HT1080 (cell line): Measurements from ENCODE around the gene HS3ST2. TPM values are rescaled to one million over a fixed set of nuclear protein-coding genes. Genes with fewer than 3 reads are reported as not detected.
"Not testable (repeated sequence)": the region's sequence is repeated elsewhere in the genome, so short reads cannot be mapped to it uniquely, and the experiment has no call there.

ENCODE experiments used
- DNase-seq: peaks from one replicate; pipeline ENCODE4 v3.0.0-alpha.2; 2015; ENCODE audit warnings: low read depth
- total RNA-seq: library from RNA; depleted of rRNA; stranded (reverse); fragments of >200 nt; shearing (Covaris generic); gene quantifications from 2 replicates; pipeline ENCODE4 v1.2.3, GENCODE V29; 2014

The HS3ST2 gene
- total RNA-seq, 1 experiment from 2014 or later = not detected

- no peak for DNase-seq
These were observed 577 bp upstream of the HS3ST2 start for GRCh38 chr16:22813223-22813947.

DNA sequence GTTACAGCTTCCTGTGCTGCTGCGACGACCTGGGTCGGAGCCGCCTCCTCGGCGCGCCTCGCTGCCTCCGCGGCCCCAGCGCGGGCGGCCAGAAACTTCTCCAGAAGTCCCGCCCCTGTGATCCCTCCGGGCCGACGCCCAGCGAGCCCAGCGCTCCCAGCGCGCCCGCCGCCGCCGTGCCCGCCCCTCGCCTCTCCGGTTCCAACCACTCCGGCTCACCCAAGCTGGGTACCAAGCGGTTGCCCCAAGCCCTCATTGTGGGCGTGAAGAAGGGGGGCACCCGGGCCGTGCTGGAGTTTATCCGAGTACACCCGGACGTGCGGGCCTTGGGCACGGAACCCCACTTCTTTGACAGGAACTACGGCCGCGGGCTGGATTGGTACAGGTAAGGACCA, 746 bp downstream of the HS3ST2 start:
- no peak for DNase-seq

DNA sequence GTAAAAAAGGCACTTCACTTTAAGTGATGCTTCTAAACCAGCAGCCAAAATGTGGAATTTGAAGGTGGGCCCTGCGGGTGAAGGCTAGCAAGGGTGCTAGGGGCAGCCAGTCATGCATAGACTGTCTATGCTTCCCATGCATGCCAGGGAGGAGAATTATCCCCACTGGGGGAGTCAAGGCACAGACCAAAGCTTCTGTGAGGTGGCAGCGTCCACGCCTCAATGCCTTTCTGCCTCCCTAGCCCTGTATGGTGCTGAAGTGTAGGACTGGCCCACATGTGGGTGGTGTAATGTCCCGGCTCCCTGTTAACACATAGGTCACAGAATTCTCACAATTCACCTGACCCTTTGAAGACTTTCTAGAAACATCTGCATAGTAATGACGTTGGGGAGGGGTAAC, 1.9 kb downstream of the HS3ST2 start:
- DNase-seq = no peak

DNA sequence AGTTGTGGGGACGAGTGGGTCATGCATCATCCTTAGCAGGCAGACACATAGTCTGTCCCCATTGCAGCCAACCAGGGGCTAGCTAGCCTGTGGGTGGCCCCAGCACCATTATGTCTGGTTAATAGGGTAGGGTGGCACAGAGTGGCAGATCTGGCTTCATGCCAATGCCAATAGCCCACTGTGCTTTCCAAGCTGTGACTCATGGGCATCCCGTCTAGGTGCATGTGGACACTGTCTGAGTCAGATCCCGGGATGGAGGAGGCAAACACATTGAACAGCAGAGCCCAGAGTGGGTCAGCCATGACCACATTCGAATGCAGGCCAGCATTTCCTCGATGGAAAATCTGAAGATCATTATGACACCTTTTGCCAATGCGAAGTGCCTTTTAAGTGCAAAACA, 2.5 kb downstream of the HS3ST2 start:
- peak; percentile 78 for DNase-seq

- DNase-seq = not testable (repeated sequence)
These were observed 4.8 kb downstream of the HS3ST2 start for GRCh38 chr16:22818736-22819135.

DNA sequence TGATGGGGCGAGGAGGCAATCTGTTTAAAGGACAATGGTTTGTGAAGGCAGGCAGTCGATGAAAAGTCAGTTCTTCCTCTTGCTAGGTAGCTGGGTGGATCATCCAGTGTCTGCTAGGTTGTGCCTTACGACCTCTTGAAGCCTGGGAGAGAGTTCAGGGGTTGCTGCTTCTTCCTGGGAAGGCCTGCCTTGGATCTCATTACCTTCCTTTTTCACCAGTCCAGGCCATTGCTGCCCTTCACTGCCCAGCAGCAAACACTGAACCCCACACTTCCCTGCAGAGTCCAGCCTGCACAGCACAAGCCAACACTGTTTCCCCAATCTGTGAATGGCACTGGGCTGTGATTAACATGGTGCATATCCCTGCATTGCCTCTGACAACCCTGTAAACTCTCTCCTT, 24.7 kb downstream of the HS3ST2 start:
- DNase-seq = no peak

GRCh38 chr16:22842031-22842430, 28.1 kb downstream of the HS3ST2 start:
- not testable (repeated sequence) for DNase-seq

- no peak for DNase-seq
These were observed 29.2 kb downstream of the HS3ST2 start for GRCh38 chr16:22843122-22843521.

GRCh38 chr16:22843856-22844255, 29.9 kb downstream of the HS3ST2 start:
- no peak for DNase-seq

DNA sequence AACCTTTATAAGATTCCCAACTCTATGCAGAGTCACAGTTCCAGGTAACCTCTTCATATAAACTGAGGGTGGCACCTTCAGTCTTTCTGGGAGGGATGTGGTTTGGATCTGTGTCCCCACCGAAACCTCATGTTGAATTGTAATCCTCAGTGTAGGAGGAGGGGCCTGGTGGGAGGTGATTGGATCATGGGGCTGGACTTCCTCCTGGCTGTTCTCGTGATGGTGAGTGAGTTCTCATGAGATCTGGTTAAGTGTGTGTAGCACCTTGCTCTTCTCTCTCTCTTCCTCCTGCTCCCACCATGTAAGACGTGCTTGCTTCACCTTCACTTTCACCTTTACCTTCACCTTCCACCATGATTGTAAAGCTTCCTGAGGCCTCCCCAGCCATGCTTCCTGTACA, 30.5 kb downstream of the HS3ST2 start:
- DNase-seq = peak; percentile 11

DNA sequence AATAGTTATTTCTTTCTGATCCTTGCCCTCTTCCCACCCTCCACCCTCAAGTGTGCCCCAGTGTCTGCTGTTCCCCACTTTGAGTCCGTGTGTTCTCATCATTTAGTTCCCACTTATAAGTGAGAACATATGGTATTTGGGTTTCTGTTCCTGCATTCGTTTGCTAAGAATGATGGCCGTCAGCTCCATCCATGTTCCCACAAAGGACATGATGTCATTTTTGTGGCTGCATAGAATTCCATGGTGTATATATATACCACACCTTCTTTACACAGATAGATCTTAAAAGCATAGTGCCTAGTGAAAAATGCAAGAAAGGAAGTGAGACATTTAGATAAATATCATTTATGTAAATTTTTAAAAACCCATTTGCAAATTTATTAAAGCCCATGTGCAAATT, 33.1 kb downstream of the HS3ST2 start:
- DNase-seq = no peak

- DNase-seq = no peak
These were observed 33.7 kb downstream of the HS3ST2 start for GRCh38 chr16:22847690-22848089.

GRCh38 chr16:22848451-22848850, 34.5 kb downstream of the HS3ST2 start:
- no peak for DNase-seq

GRCh38 chr16:22849517-22849916, 35.6 kb downstream of the HS3ST2 start:
- no peak for DNase-seq

- no peak for DNase-seq
These were observed 41.3 kb downstream of the HS3ST2 start for GRCh38 chr16:22855231-22855630.

- no peak for DNase-seq
These were observed 43.5 kb downstream of the HS3ST2 start for GRCh38 chr16:22857296-22858025.

DNA sequence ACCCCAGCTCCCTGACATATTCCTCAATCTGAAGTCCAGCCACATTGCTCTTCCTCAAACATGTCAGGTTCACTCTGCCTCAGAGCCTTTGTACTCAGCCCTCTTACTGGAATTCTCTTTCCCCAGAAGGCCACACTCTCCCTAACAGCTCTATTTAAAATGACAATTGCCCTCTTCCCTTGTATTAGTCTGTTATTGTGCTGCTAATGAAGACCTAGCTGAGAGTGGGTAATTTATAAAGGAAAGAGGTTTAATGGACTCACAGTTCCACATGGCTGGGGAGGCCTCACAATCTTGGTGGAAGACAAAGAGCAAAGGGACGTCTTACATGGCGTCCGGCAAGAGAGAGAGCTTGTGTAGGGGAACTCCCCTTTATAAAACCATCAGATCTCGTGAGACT, 46.0 kb downstream of the HS3ST2 start:
- no peak for DNase-seq

DNA sequence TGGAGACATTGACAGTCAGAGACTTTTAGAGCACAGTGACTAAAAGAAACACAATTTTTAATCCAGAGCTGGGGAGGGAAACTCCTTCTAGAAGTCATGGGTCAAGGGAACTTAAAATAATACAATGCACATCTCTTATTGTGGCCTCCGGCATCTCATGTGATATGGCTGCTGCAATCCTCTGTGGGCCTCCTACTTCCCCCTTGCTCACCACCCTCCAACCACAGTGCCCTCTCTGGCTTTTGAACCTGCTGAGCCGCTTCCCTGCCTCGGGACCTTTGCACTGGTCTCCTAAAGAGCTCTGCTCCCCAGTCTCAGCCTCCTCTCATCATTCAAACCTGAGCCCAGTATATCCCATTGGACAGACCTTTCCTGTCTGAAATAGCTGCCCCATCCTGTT, 47.6 kb downstream of the HS3ST2 start:
- no peak for DNase-seq

DNA sequence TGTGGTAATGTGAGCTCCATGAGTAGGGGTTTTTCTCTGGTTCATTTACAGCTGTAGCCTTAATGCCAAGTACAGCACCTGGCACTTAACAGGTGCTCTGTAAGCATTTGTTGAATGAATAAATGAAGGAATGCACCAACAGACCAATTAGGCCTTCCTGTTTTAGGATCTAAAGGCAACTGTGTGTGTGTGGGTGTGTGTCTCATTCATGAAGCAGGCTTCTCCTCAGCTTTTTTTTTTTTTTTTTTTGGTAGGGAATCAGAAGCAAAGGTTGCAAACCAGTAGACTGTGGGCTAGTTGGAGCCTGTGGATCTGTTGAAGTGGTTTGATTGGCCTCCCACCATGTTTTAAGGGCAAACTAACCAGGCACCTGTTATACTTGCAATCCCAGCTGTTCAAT, 48.1 kb downstream of the HS3ST2 start:
- no peak for DNase-seq

- no peak for DNase-seq
These were observed 50.4 kb downstream of the HS3ST2 start for GRCh38 chr16:22864375-22864774.

- DNase-seq = no peak
These were observed 54.7 kb downstream of the HS3ST2 start for GRCh38 chr16:22868593-22869224.

- DNase-seq = no peak
These were observed 57.9 kb downstream of the HS3ST2 start for GRCh38 chr16:22871861-22872260.

GRCh38 chr16:22874394-22874793, 60.4 kb downstream of the HS3ST2 start:
- peak; percentile 1 for DNase-seq
